ENCODE results near the gene BCL11A.

DNA sequence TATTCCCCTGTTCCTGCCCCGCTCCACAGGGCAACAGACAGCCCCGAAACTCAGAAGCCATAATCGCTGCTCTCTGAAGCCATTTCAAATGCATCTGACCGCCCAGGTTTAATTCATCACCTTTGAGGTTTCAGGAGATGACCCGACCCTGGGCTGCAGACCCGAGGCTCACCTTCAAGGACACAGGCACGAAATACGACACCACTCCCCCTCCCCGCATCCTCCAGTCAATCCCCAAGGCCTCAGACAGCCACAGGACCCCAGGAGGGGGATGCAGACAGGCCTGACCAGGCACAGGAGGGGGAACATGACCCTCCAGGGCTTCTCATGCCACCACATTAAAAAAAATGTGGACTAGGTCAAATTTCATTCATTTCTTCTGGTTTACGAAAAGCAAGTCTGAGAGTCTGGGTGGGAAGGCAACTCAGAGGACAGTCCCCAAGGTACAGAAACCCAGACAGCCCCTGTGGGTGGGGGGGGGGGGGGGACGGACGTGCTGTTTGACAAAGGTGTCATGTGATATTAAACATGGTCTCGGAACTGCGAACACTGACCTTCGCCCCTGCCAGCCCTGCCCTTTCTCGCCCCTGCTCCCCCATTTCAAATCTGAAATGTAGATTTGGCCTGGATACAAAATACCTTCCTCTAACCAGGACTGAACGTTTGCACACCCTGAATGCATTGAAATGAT, 142.9 kb downstream of the BCL11A start:
- TF ChIP-seq CTCF (IDR thresholded peaks at IDR 0.05) (no peak), POLR2A (IDR thresholded peaks at IDR 0.05) (no peak)
